Vagina (tissue), 2 donors: Measurements from ENCODE around the gene TUBB4A. TPM values are rescaled to one million over a fixed set of nuclear protein-coding genes. Genes with fewer than 3 reads are reported as not detected.

Experiments
- DNase-seq, 2 donors: peaks; one replicate each; pipeline ENCODE4 v3.0.0-alpha.2; 2017; ENCODE audit errors: extremely low spot score in 2 of 2
- H3K27ac ChIP-seq: fragments of 200-600 bp; sonication (generic); one replicate; pipeline ENCODE4 v1.5.1; 2019
- H3K27me3 ChIP-seq: fragments of 200-600 bp; sonication (generic); one replicate; pipeline ENCODE4 v1.5.1; 2019
- H3K36me3 ChIP-seq, 2 donors: fragments of 200-600 bp; sonication (generic); one replicate each; pipeline ENCODE4 v1.5.1; 2017 to 2019
- H3K4me1 ChIP-seq: fragments of 200-600 bp; sonication (generic); one replicate; pipeline ENCODE4 v1.5.1; 2019
- H3K4me3 ChIP-seq, 2 donors: fragments of 200-600 bp; sonication (generic); 1 replicate in 1 of 2; 2 replicates in 1 of 2; pipeline ENCODE4 v1.5.1; 2016 to 2019
- H3K9me3 ChIP-seq: fragments of 200-600 bp; sonication (generic); one replicate; pipeline ENCODE4 v1.5.1; 2019
- POLR2A ChIP-seq, 2 donors: fragments of 450-650 bp; IDR thresholded peaks; one replicate each; pipeline ENCODE4 v1.6.1; 2017; ENCODE audit warnings: antibody characterized with exemption in 2 of 2, mild to moderate bottlenecking in 2 of 2, moderate library complexity in 2 of 2
- POLR2AphosphoS5 ChIP-seq, 2 donors: sonication (generic); formaldehyde crosslinking; IDR thresholded peaks; one replicate each; pipeline ENCODE4 v1.9.0; 2017; ENCODE audit warnings: antibody characterized with exemption in 2 of 2, mild to moderate bottlenecking in 2 of 2, low read depth in 1 of 2; ENCODE audit not compliant: insufficient read depth in 1 of 2
- intact Hi-C: fragments of 100-400 bp; cut with DNase I; formaldehyde crosslinking; loops from one replicate; pipeline ENCODE4 v1.15.1; 2023
- total RNA-seq: library from RNA; depleted of rRNA; stranded (reverse); fragments of >200 nt; gene quantifications from one replicate; pipeline ENCODE4 v1.2.3, GENCODE V29; 2016
- TF ChIP-seq, protein P1 (sequence below), 3 experiments: fragments of 450-650 bp in 2 of 3; fragments of 200-600 bp in 1 of 3; sonication (generic) in 1 of 3; IDR thresholded peaks; one replicate each; pipeline ENCODE4 v1.5.1; 2017 to 2019; ENCODE audit warnings: antibody characterized with exemption in 3 of 3, mild to moderate bottlenecking in 2 of 3, moderate library complexity in 2 of 3

Gene TUBB4A
- total RNA-seq, 1 donor from 2014 or later, result 5.6 TPM

DNA sequence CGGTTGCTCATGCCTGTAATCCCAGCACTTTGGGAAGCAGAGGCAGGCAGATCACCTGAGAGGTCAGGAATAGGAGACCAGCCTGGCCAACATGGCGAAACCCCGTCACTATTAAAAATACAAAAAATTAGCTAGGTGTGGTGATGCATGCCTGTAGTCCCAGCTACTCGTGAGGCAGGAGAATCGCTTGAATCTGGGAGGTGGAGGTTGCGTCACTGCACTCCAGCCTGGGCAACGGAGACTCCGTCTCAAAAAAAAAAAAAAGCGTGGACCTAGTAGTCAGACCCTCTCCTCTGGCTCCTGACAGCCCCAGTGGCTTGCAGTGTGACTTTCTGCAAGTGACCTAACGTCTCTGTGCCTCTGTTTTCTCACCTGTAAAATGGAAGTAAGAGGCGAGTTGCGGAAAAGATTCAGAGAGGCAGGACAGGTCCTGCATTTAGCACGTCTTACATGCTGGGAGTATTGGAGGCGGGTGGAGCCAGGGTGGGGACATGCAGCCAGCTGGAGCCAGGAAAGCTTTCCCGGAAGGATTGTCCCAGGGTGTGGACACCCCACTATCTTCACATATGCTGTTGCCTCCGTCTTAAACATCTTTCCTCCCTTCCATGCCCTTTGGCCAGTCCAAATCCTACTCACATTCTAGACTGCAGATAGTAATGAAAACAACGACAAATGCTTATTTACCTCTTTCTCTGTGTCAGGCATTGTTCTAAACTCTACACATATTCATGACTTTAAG, 2.9 kb downstream of the TUBB4A start:
- TF ChIP-seq POLR2A (IDR thresholded peaks at IDR 0.05), result no peak
- TF ChIP-seq, protein P1, sequence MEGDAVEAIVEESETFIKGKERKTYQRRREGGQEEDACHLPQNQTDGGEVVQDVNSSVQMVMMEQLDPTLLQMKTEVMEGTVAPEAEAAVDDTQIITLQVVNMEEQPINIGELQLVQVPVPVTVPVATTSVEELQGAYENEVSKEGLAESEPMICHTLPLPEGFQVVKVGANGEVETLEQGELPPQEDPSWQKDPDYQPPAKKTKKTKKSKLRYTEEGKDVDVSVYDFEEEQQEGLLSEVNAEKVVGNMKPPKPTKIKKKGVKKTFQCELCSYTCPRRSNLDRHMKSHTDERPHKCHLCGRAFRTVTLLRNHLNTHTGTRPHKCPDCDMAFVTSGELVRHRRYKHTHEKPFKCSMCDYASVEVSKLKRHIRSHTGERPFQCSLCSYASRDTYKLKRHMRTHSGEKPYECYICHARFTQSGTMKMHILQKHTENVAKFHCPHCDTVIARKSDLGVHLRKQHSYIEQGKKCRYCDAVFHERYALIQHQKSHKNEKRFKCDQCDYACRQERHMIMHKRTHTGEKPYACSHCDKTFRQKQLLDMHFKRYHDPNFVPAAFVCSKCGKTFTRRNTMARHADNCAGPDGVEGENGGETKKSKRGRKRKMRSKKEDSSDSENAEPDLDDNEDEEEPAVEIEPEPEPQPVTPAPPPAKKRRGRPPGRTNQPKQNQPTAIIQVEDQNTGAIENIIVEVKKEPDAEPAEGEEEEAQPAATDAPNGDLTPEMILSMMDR (IDR thresholded peaks at IDR 0.05), result no peak
- no peak for TF ChIP-seq POLR2AphosphoS5 (IDR thresholded peaks at IDR 0.05; ENCODE audit: insufficient read depth in 1 of 2, low read depth in 1 of 2)
- Histone ChIP-seq H3K36me3 (no peaks in the 10 kb centered on the region), H3K4me1 (peaks cover 11% of the 10 kb centered on the region), H3K27ac (no peak overlapping the region), H3K27me3 (no peaks in the 10 kb centered on the region), H3K9me3 (no peaks in the 10 kb centered on the region), H3K4me3 (no peak overlapping the region)
- intact Hi-C loops, result no loop called here
- no peak for DNase-seq

GRCh38 chr19:6498294-6499036, 3.6 kb downstream of the TUBB4A start:
- DNase-seq, result no peak
- H3K36me3 ChIP-seq, result no peaks in the 10 kb centered on the region

DNA sequence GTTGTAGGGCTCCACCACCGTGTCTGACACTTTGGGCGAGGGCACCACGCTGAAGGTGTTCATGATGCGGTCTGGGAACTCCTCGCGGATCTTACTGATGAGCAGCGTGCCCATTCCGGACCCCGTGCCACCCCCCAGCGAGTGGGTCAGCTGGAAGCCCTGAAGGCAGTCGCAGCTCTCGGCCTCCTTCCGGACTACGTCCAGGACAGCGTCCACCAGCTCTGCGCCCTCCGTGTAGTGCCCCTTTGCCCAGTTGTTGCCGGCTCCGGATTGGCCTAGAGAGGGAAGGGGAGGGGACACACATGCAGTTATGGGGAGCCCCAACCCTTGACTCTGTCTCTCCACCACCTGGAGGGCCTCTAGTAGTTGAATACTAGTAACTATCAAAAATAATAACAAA, 6.2 kb downstream of the TUBB4A start:
- Histone ChIP-seq H3K27ac (no peak overlapping the region), H3K4me3 (no peak overlapping the region), H3K9me3 (no peaks in the 10 kb centered on the region), H3K27me3 (no peaks in the 10 kb centered on the region), H3K36me3 (no peaks in the 10 kb centered on the region), H3K4me1 (no peaks in the 10 kb centered on the region)
- DNase-seq, result no peak
- intact Hi-C loops, result no loop called here
- TF ChIP-seq, protein P1 (IDR thresholded peaks at IDR 0.05), result no peak
- TF ChIP-seq POLR2A (IDR thresholded peaks at IDR 0.05), result no peak

More at GRCh38 chr19:6498294-6499036, 3.6 kb downstream of the TUBB4A start:
- no peak overlapping the region for H3K4me3 ChIP-seq
- H3K9me3 ChIP-seq, result no peaks in the 10 kb centered on the region
- H3K27ac ChIP-seq, result no peak overlapping the region
- intact Hi-C loops, result no loop called here
- peaks cover 11% of the 10 kb centered on the region for H3K4me1 ChIP-seq
- no peaks in the 10 kb centered on the region for H3K27me3 ChIP-seq
- TF ChIP-seq, protein P1 (IDR thresholded peaks at IDR 0.05), result no peak
- TF ChIP-seq POLR2A (IDR thresholded peaks at IDR 0.05) (no peak), POLR2AphosphoS5 (IDR thresholded peaks at IDR 0.05; ENCODE audit: insufficient read depth in 1 of 2, low read depth in 1 of 2) (no peak)

GRCh38 chr19:6494438-6495036, 7.6 kb downstream of the TUBB4A start:
- intact Hi-C loops, result no loop called here
- DNase-seq, result no peak
- TF ChIP-seq, protein P1 (IDR thresholded peaks at IDR 0.05), result no peak
- TF ChIP-seq POLR2A (IDR thresholded peaks at IDR 0.05) (no peak), POLR2AphosphoS5 (IDR thresholded peaks at IDR 0.05; ENCODE audit: insufficient read depth in 1 of 2, low read depth in 1 of 2) (no peak)
- Histone ChIP-seq H3K9me3 (no peaks in the 10 kb centered on the region), H3K4me1 (no peaks in the 10 kb centered on the region), H3K4me3 (no peak overlapping the region), H3K36me3 (no peaks in the 10 kb centered on the region), H3K27me3 (no peaks in the 10 kb centered on the region), H3K27ac (no peak overlapping the region)
